ENCODE results near the gene LENEP.

LENEP gene

DNA sequence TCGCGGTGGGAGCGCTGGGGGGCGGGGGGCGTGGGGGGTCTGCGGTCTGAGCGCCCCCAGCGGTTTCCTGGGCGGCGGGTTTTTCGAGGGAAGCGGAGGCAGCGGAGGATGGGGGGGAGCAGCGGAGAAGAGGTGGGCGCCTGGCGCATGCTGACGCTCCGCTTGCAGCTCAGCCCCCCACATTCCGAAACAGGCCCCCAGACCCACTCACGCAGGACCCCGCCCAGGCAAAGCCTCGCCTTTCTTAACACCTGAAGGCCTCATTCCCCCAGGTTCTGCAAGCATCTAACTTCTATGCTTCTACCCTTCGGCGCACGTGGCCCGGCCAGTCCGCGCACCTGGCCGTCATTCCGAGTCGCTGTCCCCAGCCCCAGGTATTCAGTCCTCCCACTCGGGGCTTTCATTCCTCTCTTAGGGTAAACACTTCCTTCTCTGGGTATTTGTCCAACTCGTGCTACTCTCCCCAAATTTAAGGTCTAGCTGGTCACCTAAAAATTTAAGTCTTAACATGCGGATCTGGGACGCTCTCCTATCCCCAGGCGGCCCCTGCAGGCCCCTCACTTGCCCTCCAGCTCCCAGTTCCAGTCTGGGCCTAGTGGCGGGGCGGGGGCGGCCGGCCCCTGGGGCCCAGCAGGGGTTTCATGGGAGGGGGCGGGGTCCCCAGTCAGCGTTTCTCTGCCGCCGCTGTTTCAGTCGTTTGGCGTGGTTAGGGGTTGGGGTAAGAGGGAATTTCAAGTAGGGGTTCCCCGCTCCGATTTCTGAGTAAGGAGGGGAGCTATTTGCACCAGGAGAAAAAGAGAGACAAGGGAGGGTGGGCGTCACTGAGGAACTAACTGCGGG is 6.4 kb downstream of the LENEP start:
- peak; percentile 45 for DNase-seq

DNA sequence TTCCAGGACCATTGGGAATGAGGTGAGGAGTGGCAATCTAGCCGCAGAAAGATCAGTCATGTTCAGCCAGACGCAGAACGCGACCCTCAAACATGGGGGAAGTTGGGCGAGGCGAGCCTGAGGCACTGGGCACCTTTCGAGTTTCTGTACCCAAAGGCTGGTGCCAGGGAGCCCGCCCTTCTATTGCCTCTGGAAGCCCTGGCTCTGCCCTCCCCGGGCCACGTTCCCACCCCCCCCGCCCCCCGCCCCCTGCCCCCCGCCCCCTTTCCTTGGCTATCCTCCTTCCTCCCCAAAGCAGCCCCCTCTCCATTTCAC is 7.0 kb downstream of the LENEP start:
- DNase-seq: peak; percentile 41

DNA sequence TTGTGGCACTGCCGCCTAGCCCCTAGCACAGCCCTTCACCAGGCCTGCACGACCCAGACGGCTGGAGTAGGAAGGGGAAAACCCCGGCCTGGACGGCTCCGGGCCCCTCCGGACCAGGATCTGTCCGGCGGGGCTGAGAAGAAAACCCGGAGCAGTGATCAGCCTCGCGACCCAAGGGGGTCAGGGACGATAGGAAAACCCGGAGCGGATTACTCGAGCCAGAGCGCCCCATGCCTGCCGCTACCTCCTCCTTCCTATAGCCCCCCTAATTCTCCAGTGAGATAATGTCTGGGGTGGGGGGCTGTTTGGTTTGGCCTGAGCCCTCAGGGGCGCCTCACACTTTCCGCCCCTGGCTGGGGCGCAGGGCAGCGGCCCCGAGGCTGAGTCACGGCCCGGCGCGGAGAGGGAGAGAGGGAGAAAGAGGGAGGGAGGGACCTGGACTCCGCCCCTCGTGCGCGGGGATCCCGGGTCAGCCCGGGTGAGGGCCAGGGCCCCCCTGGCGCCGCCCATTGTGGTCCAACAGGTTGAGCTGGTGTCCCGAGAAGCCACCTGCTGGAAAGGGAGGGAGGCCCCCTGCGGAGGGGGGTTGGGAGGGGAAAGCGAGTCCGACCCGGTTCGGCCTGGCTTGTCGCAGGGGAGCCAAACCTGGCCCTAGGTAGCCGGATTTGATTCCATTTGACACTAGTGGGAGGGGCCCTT is 7.5 kb downstream of the LENEP start:
- DNase-seq: peak; percentile 82

DNA sequence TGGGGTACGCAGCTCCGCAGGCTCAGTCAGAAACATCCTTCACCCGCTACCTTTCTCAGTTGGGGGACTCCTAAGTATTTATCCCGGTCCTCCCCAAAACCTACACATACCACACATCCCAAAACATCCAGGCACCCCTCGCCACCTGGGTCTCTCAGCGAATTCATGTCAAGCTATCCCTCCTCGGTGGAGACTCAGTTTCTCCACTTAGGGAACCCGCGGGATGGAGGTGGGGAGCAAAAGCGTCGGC is 8.0 kb downstream of the LENEP start:
- DNase-seq: no peak

DNA sequence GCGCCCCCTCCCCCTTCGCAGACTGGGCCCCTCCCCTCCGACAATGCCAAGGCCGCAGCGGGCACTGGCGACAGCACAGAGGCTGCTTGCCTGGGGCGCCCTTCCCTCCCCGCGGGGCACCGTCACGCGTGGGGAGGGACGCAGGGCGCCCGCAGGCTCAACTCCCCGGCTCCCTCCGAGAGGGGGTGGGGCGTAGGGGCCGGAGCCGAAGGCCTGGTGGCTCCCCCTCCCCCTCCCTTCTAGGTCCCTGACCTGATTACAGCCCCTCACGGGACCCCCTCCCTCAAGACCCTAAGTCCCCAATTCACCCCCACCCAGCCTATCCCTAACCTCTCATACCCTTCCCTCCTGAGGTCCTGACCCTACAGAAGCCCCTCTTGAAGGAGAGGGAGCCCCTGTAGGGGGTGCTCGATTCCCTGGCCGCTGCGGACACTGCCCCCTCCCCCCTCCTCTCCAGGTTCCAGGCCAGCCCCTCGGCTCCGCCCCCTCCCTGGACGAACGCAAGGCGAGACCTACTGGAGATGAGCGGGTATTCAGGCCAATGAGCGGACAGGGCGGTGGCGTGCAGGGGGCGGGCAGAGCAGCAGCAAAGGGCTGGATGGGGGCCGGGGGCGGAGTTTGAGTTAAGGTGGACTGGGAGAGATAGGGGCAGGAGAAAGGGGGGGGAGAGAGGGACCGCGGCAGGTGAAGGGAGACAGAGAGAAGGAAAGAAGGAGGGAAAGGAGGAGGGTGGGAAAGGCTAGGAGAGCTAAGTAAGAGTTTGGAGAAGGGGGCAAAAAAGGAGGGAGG is 8.5 kb downstream of the LENEP start:
- DNase-seq: peak; percentile 99

DNA sequence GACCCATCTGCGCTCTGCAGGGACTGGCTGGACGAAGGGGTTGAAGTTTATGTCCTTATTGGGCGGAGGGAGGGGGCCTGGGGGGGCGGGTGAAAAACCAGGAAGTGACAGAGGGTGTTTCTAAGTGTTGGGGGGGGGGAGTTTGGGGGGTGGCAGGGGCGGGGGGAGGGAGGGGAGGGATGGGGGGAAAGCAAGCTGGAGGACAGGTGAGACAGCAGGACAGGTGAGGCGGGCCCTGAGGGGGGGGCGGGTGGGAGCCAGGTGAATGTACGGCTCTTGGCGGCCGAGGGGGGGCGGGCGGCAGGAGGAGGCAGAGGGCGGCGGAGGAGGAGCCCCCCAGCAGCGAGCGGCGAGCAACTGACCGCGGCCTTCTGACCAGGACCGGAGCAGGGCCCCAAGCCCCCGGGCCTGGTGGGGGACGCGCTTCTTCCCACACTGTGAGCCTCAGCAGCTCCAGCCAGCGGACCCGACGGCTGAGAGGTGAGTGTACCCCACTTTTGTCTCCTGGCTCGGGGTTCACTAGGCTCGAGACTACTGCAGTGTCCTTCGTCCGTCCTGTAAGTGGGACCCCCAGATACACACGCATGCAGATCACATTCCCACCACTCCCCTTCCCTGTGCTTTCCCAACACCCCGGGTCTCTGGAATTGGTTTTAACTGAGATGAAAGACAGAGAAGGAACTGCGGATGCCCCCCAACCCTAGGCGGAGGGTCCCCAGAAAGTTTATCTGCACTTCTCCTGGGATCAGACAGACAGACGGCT is 9.3 kb downstream of the LENEP start, which contains the start of gene ZBTB7B:
Gene ZBTB7B (plus strand): TSS at position 339 of the 763 bp plus-strand sequence. CDS start 11,859 bp downstream, outside the sequence.
- DNase-seq: no peak

DNA sequence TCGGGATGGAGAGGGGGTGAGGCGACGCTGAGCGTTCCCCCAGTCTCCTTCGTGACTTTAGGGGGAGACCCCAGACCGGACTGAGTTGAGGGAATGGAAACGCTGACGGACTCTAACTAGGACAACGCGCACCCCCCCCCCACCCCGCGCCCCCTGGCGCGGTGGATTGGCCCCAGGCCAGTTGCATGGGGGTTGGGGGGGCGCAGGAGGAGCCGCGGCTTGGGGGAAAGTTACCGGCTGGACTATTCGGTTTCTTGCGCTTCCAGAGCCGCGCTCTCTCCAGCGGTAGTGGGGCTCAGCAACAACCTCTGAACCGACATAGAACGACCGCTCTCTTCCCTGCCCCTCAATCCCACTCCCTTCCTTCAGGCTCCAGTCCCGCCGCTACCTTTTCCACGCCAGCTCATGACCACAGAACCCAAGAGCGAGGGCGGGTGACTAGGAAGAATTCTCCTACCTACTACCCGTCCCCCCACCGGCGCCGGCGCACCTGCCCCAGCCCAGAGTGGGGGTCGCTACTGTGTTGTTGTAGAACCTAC is 9.9 kb downstream of the LENEP start:
- DNase-seq: peak; percentile 47

DNA sequence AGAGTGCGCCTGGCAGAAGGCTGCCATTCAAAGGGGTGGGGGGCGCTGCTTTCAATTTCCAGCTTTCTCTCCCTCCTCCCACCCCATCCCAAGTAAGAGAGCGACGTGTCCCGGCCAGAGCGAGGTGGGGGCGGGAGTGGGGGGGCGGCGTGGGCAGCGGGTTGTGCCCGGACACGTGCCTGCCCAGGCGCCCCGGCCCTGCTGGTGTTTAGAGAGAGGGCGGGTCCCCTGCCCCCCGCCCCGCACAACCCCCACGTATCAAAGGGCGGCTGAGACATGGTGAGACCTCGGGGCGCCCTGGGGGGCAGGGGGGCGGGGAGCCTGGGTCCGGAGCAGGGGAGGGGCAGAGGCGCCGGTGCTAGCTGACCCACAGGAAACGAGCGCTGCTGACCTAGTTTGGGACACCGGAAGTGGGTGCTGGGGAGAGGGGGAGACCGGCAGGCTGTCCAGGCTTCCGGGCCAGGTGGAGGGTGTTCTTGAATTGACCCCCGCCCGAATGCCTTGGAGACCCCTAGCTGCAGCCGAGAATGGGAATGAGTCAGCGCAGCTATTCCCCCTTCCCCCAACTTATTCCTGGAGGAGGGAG is 10.5 kb downstream of the LENEP start:
- DNase-seq: peak; percentile 26

DNA sequence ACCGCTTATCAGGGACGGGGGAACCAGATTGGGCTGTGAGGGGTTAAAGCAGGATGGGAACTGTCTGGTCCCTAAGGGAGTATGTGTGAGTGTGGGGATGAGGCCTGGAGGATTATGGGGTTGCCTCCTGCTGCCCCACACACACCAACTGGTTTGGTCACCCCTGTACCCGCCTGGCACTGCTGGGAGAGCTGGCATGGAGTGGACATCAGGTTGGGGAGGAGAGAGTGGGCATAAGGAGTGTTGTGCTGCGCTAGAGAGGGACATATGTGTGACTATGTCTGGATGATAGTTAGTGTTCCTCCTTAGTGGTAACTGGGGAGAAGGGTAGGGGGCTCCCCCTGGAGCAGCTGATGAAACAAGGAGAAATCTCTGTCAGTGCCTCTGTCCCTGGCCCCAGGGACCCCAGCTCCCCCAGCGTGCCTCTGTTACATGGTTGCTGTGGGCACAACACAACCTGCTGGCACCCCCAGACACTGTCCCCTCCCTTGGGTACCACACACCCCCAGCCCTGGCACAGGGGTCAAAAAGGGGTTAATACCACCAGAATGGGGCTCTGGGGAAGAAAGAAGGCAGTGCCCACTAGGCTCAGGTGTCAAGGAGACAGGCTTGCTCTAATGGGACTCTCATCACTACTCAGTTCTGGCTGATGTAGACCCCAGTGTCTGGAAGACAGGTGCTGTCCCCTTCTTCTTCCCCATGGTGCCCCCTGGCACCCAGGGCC is 11.1 kb downstream of the LENEP start:
- no peak for DNase-seq

DNA sequence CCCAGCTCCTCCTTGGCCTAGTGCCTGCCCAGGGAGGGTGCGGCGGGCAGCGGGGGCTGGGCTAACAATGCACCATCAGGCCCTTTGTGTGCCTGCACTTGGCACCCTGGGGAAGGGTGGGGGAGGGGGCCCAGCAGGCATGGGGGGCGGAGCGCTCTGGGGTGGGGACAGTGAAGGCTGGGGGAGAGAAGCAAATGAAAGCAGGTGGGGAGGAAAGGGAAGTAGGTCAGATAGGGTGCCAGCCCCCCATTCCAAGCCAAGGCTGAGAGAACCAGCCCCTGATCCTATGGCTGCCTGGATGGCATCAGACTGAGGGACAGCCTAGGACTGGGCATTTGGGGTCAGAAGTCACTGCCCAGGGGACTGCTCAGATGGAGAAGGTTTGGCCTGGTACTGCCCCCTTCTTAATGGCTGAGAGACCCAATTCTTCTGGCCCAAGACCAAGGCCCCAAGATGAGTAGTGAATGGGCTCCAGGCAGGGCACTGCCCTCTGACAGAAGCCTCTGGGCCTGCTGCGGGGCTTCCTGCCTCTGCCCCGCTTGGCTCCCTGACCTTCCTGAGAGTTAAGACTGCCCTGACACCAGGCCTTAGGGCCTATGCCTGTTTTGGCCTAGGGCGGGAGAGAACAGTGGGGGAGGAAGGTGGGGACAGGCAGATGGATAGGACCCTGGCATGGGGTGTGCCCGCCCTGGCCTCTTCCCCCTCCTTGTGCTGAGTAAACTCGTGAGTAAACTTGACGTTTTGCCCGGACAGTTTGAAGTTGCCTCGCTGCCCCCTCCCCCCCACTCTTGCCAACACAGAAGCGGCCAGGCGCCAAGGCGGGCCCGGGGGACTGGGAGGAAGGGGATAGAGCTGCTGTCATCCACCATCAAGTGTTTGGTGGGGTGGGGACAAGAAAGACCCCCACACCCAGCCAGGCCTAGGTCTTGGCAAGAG is 12.0 kb downstream of the LENEP start:
- peak; percentile 62 for DNase-seq

DNA sequence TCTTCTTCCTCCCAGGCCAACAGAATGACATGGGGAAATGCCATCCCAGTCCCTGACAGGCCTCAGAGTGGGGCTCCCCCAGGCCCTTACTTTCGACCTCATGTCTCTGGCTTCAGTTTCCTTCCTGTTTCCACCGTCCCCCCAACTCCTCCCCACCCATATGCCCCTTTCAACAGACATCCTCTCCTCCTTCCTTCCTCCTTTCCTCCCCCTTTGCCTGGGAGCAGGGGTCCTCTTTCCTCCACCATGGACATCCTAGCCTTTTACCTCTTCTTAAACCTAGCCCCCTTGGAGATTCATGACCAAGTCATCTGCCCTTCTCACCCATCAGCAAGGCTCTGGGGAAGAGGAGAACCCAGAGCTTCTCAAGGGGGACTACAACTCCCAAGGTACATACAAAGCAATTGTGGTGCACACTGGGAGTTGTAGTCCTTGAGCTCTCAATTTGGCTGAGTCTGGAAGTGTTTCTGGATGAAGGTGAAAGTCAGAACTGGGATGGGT is 13.3 kb downstream of the LENEP start:
- DNase-seq: peak; percentile 57

DNA sequence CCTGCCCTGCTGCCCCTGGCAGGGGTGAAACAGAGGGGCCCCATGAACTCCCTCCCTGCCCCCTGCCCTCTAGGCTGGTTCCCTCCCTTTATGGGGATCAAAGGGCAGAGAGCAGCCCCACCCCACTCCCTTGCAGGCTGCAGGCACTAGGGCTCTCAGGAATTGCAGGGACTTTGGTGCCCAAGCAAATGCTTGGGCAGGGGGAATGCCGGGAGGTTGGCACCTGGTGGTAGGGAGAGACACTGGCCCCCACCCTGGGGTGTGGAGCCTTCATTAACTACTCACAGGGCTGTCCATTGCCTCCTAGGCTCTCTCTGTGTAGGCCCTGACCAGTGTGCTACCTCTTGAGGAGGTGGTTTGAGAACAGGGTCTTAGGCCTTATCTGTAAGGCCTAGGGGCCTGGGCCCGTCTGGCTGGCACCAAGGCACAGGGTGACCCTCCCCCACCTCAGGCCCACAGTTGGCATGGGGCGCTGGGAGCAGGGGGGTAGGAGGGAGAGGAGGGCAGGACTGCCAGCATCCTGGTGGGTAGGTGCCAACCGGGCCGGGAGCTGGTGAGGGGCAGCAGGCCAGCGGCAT is 14.0 kb downstream of the LENEP start:
- DNase-seq: no peak

DNA sequence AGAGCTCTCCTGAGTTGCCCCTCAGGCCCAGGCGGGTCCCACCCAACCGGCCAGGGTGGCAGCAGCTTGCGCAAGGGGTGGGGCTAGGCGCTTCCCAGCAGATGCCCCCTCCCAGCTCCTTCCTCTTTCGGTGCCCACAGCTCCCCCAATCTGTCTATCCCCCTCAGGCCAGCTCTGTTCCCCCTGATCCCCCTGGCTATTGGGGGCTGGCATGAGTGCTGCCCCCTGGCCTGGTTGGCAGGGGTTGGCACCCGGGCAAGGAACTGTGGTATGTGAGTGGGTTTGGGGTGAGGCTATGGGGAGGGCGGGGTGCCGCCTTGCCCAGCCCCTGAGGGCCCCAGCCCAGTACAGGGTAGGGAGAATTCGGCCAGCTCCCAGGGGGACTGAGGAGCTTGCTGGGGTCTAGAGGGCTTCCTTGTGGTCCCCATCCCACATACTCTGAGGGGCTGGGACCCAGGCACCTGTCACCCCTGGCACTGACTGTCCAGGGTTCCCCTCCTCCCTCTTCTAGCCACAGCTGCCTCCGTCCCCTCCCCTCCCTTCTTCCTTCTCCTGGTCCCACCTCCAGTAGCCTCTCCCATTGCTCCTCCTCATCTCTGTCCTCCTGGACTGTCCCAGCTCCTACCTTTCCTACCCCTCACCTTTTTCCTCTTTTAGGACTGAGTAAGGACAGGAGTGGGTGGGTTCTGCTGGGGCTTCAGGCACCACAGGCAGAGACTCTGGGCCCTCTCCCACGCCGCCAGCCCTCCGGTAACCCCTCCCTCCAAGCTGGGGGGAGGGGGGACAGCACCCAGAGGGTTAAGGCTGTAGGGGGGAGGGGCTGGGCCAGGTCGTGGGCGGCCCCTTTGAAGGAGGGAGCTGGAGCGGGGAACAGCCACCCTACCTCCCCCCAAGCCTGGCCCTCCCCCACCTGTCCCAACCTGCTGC is 14.9 kb downstream of the LENEP start:
- DNase-seq: peak; percentile 75

DNA sequence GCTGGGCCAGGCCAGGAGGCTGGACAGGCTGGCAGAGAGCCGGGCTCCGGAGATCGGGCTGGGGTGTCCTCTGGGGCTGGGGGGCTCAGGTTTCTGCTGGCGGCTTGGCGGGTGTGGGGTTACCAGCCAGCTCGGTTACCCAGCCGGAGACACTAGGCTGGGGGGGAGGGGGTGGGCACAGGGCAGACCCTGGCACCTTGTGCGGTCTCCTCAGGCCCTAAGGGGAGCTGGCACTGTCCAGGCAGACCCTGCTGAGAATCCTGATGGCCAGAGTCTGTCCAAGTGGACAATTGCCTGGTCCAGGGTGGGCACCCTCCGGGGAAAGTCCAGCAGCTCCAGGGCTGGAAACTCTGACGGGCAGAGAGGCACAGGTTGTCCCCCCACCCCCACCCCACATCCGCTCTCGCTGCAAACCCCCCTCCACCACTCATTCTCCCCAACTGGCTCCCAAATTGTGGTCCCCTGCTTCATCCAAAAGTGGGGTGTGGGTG is 15.9 kb downstream of the LENEP start:
- peak; percentile 54 for DNase-seq

DNA sequence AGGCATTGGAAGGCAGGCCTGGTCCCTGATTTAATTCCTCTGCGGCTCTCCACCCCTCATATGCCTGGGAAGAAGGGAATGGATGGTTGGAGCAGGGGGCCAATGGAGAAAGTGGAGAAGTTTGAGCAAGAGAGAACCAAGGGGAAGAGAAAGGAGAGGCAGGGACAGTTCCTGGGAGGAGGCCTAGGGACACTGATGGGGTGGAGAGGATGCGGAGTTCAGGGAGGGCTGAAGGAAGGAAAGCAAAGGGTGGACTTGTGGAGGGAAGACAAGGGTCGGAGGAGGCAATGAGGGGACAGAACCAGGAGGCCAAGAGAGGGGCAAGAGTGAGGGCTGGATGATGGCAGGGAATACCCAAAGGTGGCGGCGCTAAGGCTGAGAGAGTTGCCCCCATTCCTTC is 16.4 kb downstream of the LENEP start:
- DNase-seq: no peak

DNA sequence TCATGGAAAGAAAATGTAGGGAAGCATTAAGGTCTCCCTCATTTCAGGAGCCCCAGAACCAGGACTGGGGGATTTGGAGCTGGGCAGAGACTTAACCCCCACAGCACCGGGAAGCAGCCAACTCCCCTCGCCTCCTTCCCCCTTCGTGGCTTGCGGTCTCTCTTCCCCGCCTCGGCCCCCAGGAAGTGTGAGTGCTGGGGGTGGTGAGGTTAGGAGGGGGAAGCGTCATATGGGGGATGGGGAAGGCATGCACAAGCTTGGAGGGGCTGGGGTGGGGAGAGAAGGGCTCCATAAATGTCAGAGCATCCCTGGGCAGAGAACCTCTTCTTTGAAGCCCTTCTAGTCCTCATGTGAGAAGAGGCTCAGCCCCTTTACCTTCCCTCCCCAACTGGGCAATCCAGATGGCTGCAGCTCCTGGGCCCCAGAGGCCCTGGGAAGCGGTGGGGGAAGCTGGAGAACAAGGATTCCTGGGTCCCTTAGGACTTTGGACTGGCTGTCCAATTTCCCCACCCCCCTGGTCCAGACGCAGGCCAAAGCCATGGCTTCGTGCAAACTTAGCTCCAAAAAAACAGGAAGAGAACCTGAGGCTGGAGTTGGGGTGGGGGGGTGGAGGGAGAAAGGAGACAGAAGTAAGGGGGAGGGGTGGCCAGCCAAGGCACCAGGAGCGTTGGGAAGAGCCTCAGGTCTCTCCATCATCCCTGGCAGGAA is 17.0 kb downstream of the LENEP start:
- peak; percentile 68 for DNase-seq

DNA sequence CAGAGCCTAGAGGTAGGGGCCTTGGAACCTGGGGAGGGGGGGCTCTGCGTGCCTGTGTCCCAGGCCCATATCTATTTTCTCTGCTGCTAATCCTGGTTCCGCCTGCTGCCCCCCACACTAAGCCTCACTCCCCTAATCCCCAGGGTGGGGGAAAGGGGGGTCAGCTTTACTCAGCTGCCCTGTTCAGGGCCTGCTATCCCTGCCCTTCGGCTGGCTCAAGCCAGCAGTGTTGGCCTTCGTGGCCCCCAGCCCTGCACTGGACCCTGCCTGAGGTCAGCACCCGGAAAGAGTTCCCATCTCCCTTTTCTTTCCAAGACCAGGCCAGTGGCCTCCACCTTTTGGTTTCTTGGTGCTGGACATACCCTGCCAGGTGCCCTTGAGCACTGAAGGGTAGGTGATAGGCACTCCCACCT is 17.6 kb downstream of the LENEP start:
- DNase-seq: no peak
